Measurements from ENCODE around the gene SAE1. TPM values are rescaled to one million over a fixed set of nuclear protein-coding genes. Genes with fewer than 3 reads are reported as not detected.

SAE1 gene
- total RNA-seq, 4 donors from 2014 or later, result 37.9 to 66.9 (median 50.8) TPM

GRCh38 chr19:47187797-47188196, 57.2 kb downstream of the SAE1 start:
- Histone ChIP-seq H3K9me3 (no peaks in the 10 kb centered on the region), H3K27ac (peak overlapping the region in 1 of 4 donors; percentile 28), H3K27me3 (no peaks in the 10 kb centered on the region), H3K36me3 (peaks cover 0 to 9% (median 0%) of the 10 kb centered on the region in 3 donors), H3K4me3 (no peak overlapping the region), H3K4me1 (peaks cover 0 to 46% (median 21%) of the 10 kb centered on the region in 4 donors)
- WGBS, 2 donors, result 82 to 89% methylated on average over 6 of the region's 6 CpGs
- TF ChIP-seq POLR2A (IDR thresholded peaks at IDR 0.05), result no peak
- no peak for TF ChIP-seq EP300 (IDR thresholded peaks at IDR 0.05)
- no peak for TF ChIP-seq CTCF (IDR thresholded peaks at IDR 0.05)
- DNase-seq (ENCODE audit: low spot score in 2 of 2), result no peak

GRCh38 chr19:47188507-47189033, 57.9 kb downstream of the SAE1 start:
- WGBS, 2 donors, result 86 to 92% methylated on average over 5 of the region's 5 CpGs
- no peak for DNase-seq (ENCODE audit: low spot score in 2 of 2)
- Histone ChIP-seq H3K4me1 (peaks cover 0 to 41% (median 21%) of the 10 kb centered on the region in 4 donors), H3K36me3 (peaks cover 0 to 1% (median 0%) of the 10 kb centered on the region in 3 donors), H3K4me3 (no peak overlapping the region), H3K27me3 (no peaks in the 10 kb centered on the region), H3K9me3 (no peaks in the 10 kb centered on the region), H3K27ac (peak overlapping the region in 3 of 4 donors; percentile 18 to 74 (median 50))
- no peak for TF ChIP-seq EP300 (IDR thresholded peaks at IDR 0.05)
- no peak for TF ChIP-seq POLR2A (IDR thresholded peaks at IDR 0.05)
- no peak for TF ChIP-seq CTCF (IDR thresholded peaks at IDR 0.05)

- 14 to 22% methylated on average over 12 of the region's 12 CpGs for WGBS, 2 donors
- peaks cover 0 to 41% (median 21%) of the 10 kb centered on the region in 4 donors for H3K4me1 ChIP-seq
- H3K9me3 ChIP-seq, result no peaks in the 10 kb centered on the region
- H3K27ac ChIP-seq, result peak overlapping the region; percentile 48 to 82 (median 62)
- no peaks in the 10 kb centered on the region for H3K27me3 ChIP-seq
- no peak for DNase-seq (ENCODE audit: low spot score in 2 of 2)
- no peaks in the 10 kb centered on the region for H3K36me3 ChIP-seq
- peak overlapping the region in 2 of 4 donors; percentile 10 to 16 for H3K4me3 ChIP-seq
- TF ChIP-seq CTCF (IDR thresholded peaks at IDR 0.05) (no peak), EP300 (IDR thresholded peaks at IDR 0.05) (no peak), POLR2A (IDR thresholded peaks at IDR 0.05) (no peak)
Observed at GRCh38 chr19:47190167-47190727, 59.6 kb downstream of the SAE1 start.

- Histone ChIP-seq H3K4me3 (no peak overlapping the region), H3K27ac (no peak overlapping the region), H3K4me1 (peaks cover 0 to 13% (median 8%) of the 10 kb centered on the region in 4 donors), H3K9me3 (no peaks in the 10 kb centered on the region), H3K36me3 (peaks cover 0 to 33% (median 0%) of the 10 kb centered on the region in 3 donors), H3K27me3 (no peaks in the 10 kb centered on the region)
- 84 to 95% methylated on average over 1 of the region's 1 CpG for WGBS, 2 donors
- TF ChIP-seq CTCF (IDR thresholded peaks at IDR 0.05) (no peak), EP300 (IDR thresholded peaks at IDR 0.05) (no peak), POLR2A (IDR thresholded peaks at IDR 0.05) (no peak)
- no peak for DNase-seq (ENCODE audit: low spot score in 2 of 2)
Observed at GRCh38 chr19:47195434-47195833, 64.8 kb downstream of the SAE1 start.

- H3K4me1 ChIP-seq, result no peaks in the 10 kb centered on the region
- no peaks in the 10 kb centered on the region for H3K27me3 ChIP-seq
- DNase-seq (ENCODE audit: low spot score in 2 of 2), result no peak
- 95 to 98% methylated on average over 4 of the region's 4 CpGs for WGBS, 2 donors
- H3K27ac ChIP-seq, result no peak overlapping the region
- peaks cover 0 to 46% (median 0%) of the 10 kb centered on the region in 3 donors for H3K36me3 ChIP-seq
- H3K9me3 ChIP-seq, result no peaks in the 10 kb centered on the region
- H3K4me3 ChIP-seq, result no peak overlapping the region
- no peak for TF ChIP-seq EP300 (IDR thresholded peaks at IDR 0.05)
- TF ChIP-seq CTCF (IDR thresholded peaks at IDR 0.05), result no peak
Observed at GRCh38 chr19:47197141-47197540, 66.5 kb downstream of the SAE1 start.
